HG03469 (cell line): Measurements from ENCODE around the gene CTRB2.

ENCODE experiments used
- ATAC-seq: cut with Tn5 transposase; IDR thresholded peaks from one replicate; pipeline ENCODE4 v1.9.1; 2021; ENCODE audit warnings: mild to moderate bottlenecking, moderate library complexity, moderate number of reproducible peaks; ENCODE audit not compliant: unreplicated experiment

The CTRB2 gene

DNA sequence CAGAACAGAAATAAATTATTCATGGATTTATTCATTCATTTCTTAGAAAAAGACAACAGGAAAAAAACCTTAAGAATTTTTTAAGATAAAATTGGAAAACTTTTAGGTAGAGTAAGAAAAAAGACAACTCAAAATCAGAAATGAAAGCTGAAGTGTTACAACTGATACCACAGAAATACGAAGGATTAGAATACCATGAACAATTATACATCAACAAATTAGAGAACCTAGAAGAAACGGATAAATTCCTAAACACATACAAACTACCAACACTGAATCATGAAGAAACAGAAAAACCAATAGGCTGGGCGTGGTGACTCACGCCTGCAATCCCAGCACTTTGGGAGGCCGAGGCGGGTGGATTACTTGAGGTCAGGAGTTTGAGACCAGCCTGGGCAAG is 27.8 kb downstream of the CTRB2 start:
- ATAC-seq, result no peak

DNA sequence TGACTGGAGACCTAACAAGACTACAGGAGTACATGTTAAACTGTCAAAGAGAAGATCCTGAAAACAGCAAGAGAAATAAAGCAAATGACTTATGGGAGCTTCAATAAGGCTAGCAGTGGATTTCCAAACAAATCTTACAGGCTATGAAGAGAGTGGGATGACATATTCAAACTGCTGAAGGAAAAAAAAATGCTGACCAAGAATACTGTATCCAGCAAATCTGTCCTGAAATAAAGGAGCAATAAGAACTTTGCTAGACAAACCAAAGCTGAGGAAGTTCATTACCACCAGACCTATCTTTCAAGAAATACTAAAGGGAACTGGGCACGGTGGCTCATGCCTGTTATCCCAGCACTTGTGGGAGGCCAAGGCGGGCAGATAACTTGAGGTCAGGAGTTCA is 30.0 kb downstream of the CTRB2 start:
- ATAC-seq, result no peak

DNA sequence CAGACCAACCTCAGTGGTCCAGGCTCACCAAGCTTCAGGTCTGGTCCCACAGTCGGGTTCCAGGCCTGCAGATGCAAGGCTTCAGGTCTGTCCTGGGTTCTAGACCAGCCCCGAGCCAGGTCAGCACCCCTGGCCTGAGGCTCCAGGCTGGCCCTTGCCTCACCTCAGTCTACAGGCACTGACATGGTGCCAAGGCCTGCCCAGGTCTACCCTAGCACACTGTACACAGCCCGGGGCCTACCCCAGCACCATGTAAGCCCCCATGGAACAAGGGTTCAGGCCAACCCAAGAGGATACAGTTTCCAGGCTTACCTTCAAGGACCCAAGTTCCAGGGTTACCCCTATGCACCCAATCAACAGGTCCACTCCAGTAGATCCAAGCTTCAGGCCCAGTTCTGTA is 31.9 kb downstream of the CTRB2 start:
- no peak for ATAC-seq

DNA sequence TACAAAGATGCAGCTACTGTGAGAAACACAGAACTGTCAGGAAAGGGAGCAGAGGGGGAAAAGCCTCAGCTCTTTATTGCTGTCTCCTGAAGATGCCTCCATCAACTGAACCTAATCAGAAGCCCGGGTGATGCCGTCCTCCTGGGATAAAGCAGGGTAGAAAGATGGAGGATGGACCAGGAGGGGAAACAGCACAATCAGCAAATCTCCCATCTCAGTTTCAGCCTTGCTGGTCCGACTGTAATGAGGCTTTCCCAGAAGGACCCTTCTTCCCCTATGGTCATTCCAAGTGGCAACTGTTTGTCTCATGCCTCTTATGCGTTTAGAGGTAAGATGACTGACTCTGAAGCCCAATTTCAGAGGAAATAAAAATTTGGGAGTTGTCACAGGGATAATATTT is 34.4 kb downstream of the CTRB2 start:
- no peak for ATAC-seq

DNA sequence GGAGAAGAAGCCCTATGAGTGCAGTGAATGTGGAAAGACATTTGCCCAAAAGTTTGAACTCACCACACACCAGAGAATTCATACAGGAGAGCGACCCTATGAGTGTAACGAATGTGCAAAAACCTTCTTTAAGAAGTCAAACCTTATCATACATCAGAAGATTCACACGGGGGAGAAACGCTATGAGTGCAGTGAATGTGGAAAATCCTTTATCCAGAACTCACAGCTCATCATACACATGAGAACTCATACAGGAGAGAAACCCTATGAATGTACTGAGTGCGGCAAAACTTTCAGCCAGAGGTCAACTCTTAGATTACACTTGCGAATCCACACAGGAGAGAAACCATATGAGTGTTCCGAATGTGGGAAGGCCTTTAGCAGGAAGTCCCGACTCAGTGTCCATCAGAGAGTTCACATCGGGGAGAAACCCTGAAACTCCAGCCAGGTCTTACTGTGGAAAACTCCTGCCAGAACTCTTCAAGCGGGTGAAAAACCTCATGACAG is 37.0 kb downstream of the CTRB2 start:
- ATAC-seq, result no peak

DNA sequence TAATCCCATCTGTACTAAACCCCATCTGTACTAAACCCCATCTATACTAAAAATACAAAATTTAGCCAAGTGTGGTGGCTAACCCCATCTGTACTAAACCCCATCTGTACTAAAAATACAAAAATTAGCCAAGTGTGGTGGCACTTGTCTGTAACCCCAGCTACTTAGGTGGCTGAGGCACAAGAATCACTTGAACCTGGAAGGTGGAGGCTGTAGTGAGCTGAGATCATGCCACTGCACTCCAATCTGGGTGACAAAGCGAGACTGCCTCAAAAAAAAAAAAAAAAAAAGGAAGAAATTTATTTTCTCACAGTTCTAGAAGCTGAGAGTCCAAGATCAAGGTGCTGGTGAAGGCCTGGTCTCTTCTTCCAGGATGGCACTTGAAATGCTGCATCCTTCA is 46.6 kb downstream of the CTRB2 start:
- no peak for ATAC-seq
